Measurements from ENCODE around the gene ELAVL4.
"Not testable (repeated sequence)": the region's sequence is repeated elsewhere in the genome, so short reads cannot be mapped to it uniquely, and the experiment has no call there.

Gene ELAVL4

GRCh38 chr1:50156241-50157010 lies 47.7 kb downstream of the ELAVL4 start:
- no peak for DNase-seq (ENCODE audit: low read depth, low spot score)
- Histone ChIP-seq H3K4me3 (no peak overlapping the region), H3K36me3 (ENCODE audit: insufficient read depth, low read length) (no peaks in the 10 kb centered on the region), H3K27ac (no peak overlapping the region), H3K9ac (ENCODE audit: insufficient read length) (no peak overlapping the region), H3K9me3 (ENCODE audit: low read depth, low read length) (no peaks in the 10 kb centered on the region)
- TF ChIP-seq POLR2AphosphoS5 (IDR thresholded peaks at IDR 0.05; ENCODE audit: borderline replicate concordance, low read depth, low read length): no peak
- TF ChIP-seq FOXP2 (optimal IDR thresholded peaks at IDR 0.05; ENCODE audit: control extremely low read depth, extremely low read length, insufficient read depth): no peak
- TF ChIP-seq EZH2 (IDR thresholded peaks at IDR 0.05): no peak

GRCh38 chr1:50157306-50157941 lies 48.7 kb downstream of the ELAVL4 start:
- Histone ChIP-seq H3K27ac (no peak overlapping the region), H3K36me3 (ENCODE audit: insufficient read depth, low read length) (no peaks in the 10 kb centered on the region), H3K9me3 (ENCODE audit: low read depth, low read length) (no peaks in the 10 kb centered on the region), H3K4me3 (no peak overlapping the region), H3K9ac (ENCODE audit: insufficient read length) (no peak overlapping the region)
- no peak for DNase-seq (ENCODE audit: low read depth, low spot score)
- no peak for TF ChIP-seq EZH2 (IDR thresholded peaks at IDR 0.05)
- no peak for TF ChIP-seq FOXP2 (optimal IDR thresholded peaks at IDR 0.05; ENCODE audit: control extremely low read depth, extremely low read length, insufficient read depth)
- TF ChIP-seq POLR2AphosphoS5 (IDR thresholded peaks at IDR 0.05; ENCODE audit: borderline replicate concordance, low read depth, low read length): no peak

GRCh38 chr1:50158421-50158820 lies 49.7 kb downstream of the ELAVL4 start:
- TF ChIP-seq EZH2 (IDR thresholded peaks at IDR 0.05): no peak
- no peak for TF ChIP-seq FOXP2 (optimal IDR thresholded peaks at IDR 0.05; ENCODE audit: control extremely low read depth, extremely low read length, insufficient read depth)
- TF ChIP-seq POLR2AphosphoS5 (IDR thresholded peaks at IDR 0.05; ENCODE audit: borderline replicate concordance, low read depth, low read length): no peak
- Histone ChIP-seq H3K9me3 (ENCODE audit: low read depth, low read length) (no peaks in the 10 kb centered on the region), H3K27ac (no peak overlapping the region), H3K4me3 (no peak overlapping the region), H3K36me3 (ENCODE audit: insufficient read depth, low read length) (no peaks in the 10 kb centered on the region), H3K9ac (ENCODE audit: insufficient read length) (no peak overlapping the region)
- DNase-seq (ENCODE audit: low read depth, low spot score): no peak

- no peak for TF ChIP-seq FOXP2 (optimal IDR thresholded peaks at IDR 0.05; ENCODE audit: control extremely low read depth, extremely low read length, insufficient read depth)
- no peak for TF ChIP-seq POLR2AphosphoS5 (IDR thresholded peaks at IDR 0.05; ENCODE audit: borderline replicate concordance, low read depth, low read length)
- no peak for TF ChIP-seq EZH2 (IDR thresholded peaks at IDR 0.05)
- no peak for DNase-seq (ENCODE audit: low read depth, low spot score)
- H3K9me3 ChIP-seq (ENCODE audit: low read depth, low read length): no peaks in the 10 kb centered on the region
- no peaks in the 10 kb centered on the region for H3K36me3 ChIP-seq (ENCODE audit: insufficient read depth, low read length)
- H3K9ac ChIP-seq (ENCODE audit: insufficient read length): no peak overlapping the region
- H3K27ac ChIP-seq: no peak overlapping the region
- no peak overlapping the region for H3K4me3 ChIP-seq
Observed at GRCh38 chr1:50163680-50164079, 55.0 kb downstream of the ELAVL4 start.

- H3K9me3 ChIP-seq (ENCODE audit: low read depth, low read length); H3K9ac ChIP-seq (ENCODE audit: insufficient read length); H3K4me3 ChIP-seq; H3K27ac ChIP-seq; H3K36me3 ChIP-seq (ENCODE audit: insufficient read depth, low read length); DNase-seq (ENCODE audit: low read depth, low spot score): not testable (repeated sequence)
Observed at GRCh38 chr1:50166351-50166750, 57.6 kb downstream of the ELAVL4 start.

- Histone ChIP-seq H3K36me3 (ENCODE audit: insufficient read depth, low read length) (no peaks in the 10 kb centered on the region), H3K4me3 (no peak overlapping the region), H3K27ac (no peak overlapping the region), H3K9ac (ENCODE audit: insufficient read length) (no peak overlapping the region), H3K9me3 (ENCODE audit: low read depth, low read length) (no peaks in the 10 kb centered on the region)
- no peak for TF ChIP-seq POLR2AphosphoS5 (IDR thresholded peaks at IDR 0.05; ENCODE audit: borderline replicate concordance, low read depth, low read length)
- TF ChIP-seq FOXP2 (optimal IDR thresholded peaks at IDR 0.05; ENCODE audit: control extremely low read depth, extremely low read length, insufficient read depth): no peak
- no peak for TF ChIP-seq EZH2 (IDR thresholded peaks at IDR 0.05)
- DNase-seq (ENCODE audit: low read depth, low spot score): no peak
Observed at GRCh38 chr1:50172299-50172698, 63.6 kb downstream of the ELAVL4 start.

GRCh38 chr1:50174101-50174500 lies 65.4 kb downstream of the ELAVL4 start:
- TF ChIP-seq EZH2 (IDR thresholded peaks at IDR 0.05): no peak
- TF ChIP-seq FOXP2 (optimal IDR thresholded peaks at IDR 0.05; ENCODE audit: control extremely low read depth, extremely low read length, insufficient read depth): no peak
- TF ChIP-seq POLR2AphosphoS5 (IDR thresholded peaks at IDR 0.05; ENCODE audit: borderline replicate concordance, low read depth, low read length): no peak
- Histone ChIP-seq H3K27ac (no peak overlapping the region), H3K4me3 (no peak overlapping the region), H3K9me3 (ENCODE audit: low read depth, low read length) (no peaks in the 10 kb centered on the region), H3K9ac (ENCODE audit: insufficient read length) (no peak overlapping the region), H3K36me3 (ENCODE audit: insufficient read depth, low read length) (no peaks in the 10 kb centered on the region)
- no peak for DNase-seq (ENCODE audit: low read depth, low spot score)

- no peak overlapping the region for H3K9ac ChIP-seq (ENCODE audit: insufficient read length)
- H3K9me3 ChIP-seq (ENCODE audit: low read depth, low read length): no peaks in the 10 kb centered on the region
- no peak for TF ChIP-seq FOXP2 (optimal IDR thresholded peaks at IDR 0.05; ENCODE audit: control extremely low read depth, extremely low read length, insufficient read depth)
- no peaks in the 10 kb centered on the region for H3K36me3 ChIP-seq (ENCODE audit: insufficient read depth, low read length)
- DNase-seq (ENCODE audit: low read depth, low spot score): no peak
- H3K27ac ChIP-seq: no peak overlapping the region
- H3K4me3 ChIP-seq: no peak overlapping the region
Observed at GRCh38 chr1:50175719-50176639, 67.3 kb downstream of the ELAVL4 start.

All from SK-N-MC (cell line).